Thyroid gland (tissue), 4 donors: Measurements from ENCODE around the gene CCNG1.

Experiments used
- POLR2A ChIP-seq, 2 donors: fragments of 450-650 bp; IDR thresholded peaks; one replicate each; pipeline ENCODE4 v1.6.1; 2017; ENCODE audit warnings: antibody characterized with exemption in 2 of 2, mild to moderate bottlenecking in 2 of 2, moderate library complexity in 1 of 2
- TF ChIP-seq, protein P1 (sequence below), 6 experiments: fragments of 200-600 bp in 3 of 6; fragments of 450-650 bp in 3 of 6; sonication (generic) in 3 of 6; IDR thresholded peaks; one replicate each; pipeline ENCODE4 v1.5.1; 2016 to 2019; ENCODE audit warnings: antibody characterized with exemption in 6 of 6, mild to moderate bottlenecking in 2 of 6, inconsistent platforms in 1 of 6, moderate library complexity in 1 of 6

DNA sequence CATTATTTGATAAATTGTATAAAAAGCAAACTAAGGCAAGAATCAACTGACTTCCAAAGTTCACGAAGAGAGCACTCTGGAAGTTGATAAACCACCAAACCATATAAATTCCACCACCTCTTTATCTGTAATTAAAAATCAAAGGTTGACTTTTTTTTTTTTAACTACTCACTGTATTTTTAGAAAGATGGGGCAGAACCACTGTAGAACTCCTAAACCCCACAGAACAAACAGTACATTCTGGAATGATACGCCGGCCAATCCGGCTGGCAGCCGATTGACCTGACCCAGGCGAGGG lies 435 bp upstream of the CCNG1 start:
- TF ChIP-seq, protein P1, sequence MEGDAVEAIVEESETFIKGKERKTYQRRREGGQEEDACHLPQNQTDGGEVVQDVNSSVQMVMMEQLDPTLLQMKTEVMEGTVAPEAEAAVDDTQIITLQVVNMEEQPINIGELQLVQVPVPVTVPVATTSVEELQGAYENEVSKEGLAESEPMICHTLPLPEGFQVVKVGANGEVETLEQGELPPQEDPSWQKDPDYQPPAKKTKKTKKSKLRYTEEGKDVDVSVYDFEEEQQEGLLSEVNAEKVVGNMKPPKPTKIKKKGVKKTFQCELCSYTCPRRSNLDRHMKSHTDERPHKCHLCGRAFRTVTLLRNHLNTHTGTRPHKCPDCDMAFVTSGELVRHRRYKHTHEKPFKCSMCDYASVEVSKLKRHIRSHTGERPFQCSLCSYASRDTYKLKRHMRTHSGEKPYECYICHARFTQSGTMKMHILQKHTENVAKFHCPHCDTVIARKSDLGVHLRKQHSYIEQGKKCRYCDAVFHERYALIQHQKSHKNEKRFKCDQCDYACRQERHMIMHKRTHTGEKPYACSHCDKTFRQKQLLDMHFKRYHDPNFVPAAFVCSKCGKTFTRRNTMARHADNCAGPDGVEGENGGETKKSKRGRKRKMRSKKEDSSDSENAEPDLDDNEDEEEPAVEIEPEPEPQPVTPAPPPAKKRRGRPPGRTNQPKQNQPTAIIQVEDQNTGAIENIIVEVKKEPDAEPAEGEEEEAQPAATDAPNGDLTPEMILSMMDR (IDR thresholded peaks at IDR 0.05), result no peak
- no peak for TF ChIP-seq POLR2A (IDR thresholded peaks at IDR 0.05)
